ENCODE measurements around the gene MMP27. TPM values are rescaled to one million over a fixed set of nuclear protein-coding genes. Genes with fewer than 3 reads are reported as not detected.
"Not testable (repeated sequence)": the region's sequence is repeated elsewhere in the genome, so short reads cannot be mapped to it uniquely, and the experiment has no call there.

The MMP27 gene
- total and polyA plus RNA-seq, 8 donors = 0.09 TPM; not detected in 7

GRCh38 chr11:102734650-102735049 is 29.1 kb upstream of the MMP27 start:
- Histone ChIP-seq H3K4me3 (no peak overlapping the region), H3K27me3 (no peaks in the 10 kb centered on the region), H3K9me3 (no peaks in the 10 kb centered on the region), H3K36me3 (no peaks in the 10 kb centered on the region), H3K27ac (no peak overlapping the region), H3K4me1 (no peaks in the 10 kb centered on the region)
- intact Hi-C loops (cut with DNase I) = loop anchor here in 1 of 3 donors (10.0 kb wide), 1 partner anchor 200 kb away; no protein-coding TSS in a partner anchor
- no peak for TF ChIP-seq CTCF (IDR thresholded peaks at IDR 0.05)
- DNase-seq (no peak), ATAC-seq (no peak), FAIRE-seq (no peak)

- Histone ChIP-seq H3K4me1 (no peaks in the 10 kb centered on the region), H3K4me3 (no peak overlapping the region), H3K36me3 (no peaks in the 10 kb centered on the region), H3K27ac (no peak overlapping the region), H3K9me3 (no peaks in the 10 kb centered on the region), H3K27me3 (no peaks in the 10 kb centered on the region)
- no peak for FAIRE-seq
- TF ChIP-seq CTCF (IDR thresholded peaks at IDR 0.05) = peak; percentile 45 to 73 (median 69)
- ATAC-seq = peak; percentile 69 to 89 (median 88)
- DNase-seq = peak; percentile 23 to 84 (median 53)
- intact Hi-C loops (cut with DNase I) = loop anchor here in 1 of 3 donors (10.0 kb wide), 1 partner anchor 201 kb away; no protein-coding TSS in a partner anchor
- WGBS, 2 donors = 32 to 34% methylated on average over 8 of the region's 8 CpGs
These were observed 27.8 kb upstream of the MMP27 start for GRCh38 chr11:102733232-102733875.

GRCh38 chr11:102730944-102731343 is 25.4 kb upstream of the MMP27 start:
- ATAC-seq, H3K9me3 ChIP-seq, H3K27ac ChIP-seq, H3K36me3 ChIP-seq, H3K4me3 ChIP-seq, FAIRE-seq, H3K27me3 ChIP-seq, H3K4me1 ChIP-seq: not testable (repeated sequence)
- intact Hi-C loops (cut with DNase I) = loop anchor here in 1 of 3 donors (10.0 kb wide), 1 partner anchor 204 kb away; no protein-coding TSS in a partner anchor
- 47 to 64% methylated on average over 8 of the region's 8 CpGs for WGBS, 2 donors
- peak in 1 of 6 donors; percentile 24 for DNase-seq

GRCh38 chr11:102729849-102730815 is 24.6 kb upstream of the MMP27 start:
- ATAC-seq (no peak), FAIRE-seq (no peak), DNase-seq (no peak)
- Histone ChIP-seq H3K36me3 (no peaks in the 10 kb centered on the region), H3K4me1 (no peaks in the 10 kb centered on the region), H3K9me3 (no peaks in the 10 kb centered on the region), H3K27me3 (no peaks in the 10 kb centered on the region), H3K4me3 (no peak overlapping the region), H3K27ac (no peak overlapping the region)
- WGBS, 2 donors = 49% methylated on average over 9 of the region's 9 CpGs
- TF ChIP-seq CTCF (IDR thresholded peaks at IDR 0.05) = no peak
- intact Hi-C loops (cut with DNase I) = loop anchor here in 1 of 3 donors (10.0 kb wide), 1 partner anchor 205 kb away; no protein-coding TSS in a partner anchor

GRCh38 chr11:102727890-102728289 is 22.3 kb upstream of the MMP27 start:
- H3K36me3 ChIP-seq = no peaks in the 10 kb centered on the region
- no peaks in the 10 kb centered on the region for H3K4me1 ChIP-seq
- WGBS, 2 donors = 65 to 76% methylated on average over 2 of the region's 2 CpGs
- intact Hi-C loops (cut with DNase I) = no loop called here
- no peak for FAIRE-seq
- peak in 2 of 4 donors; percentile 25 to 27 for ATAC-seq
- H3K27ac ChIP-seq = no peak overlapping the region
- DNase-seq = no peak
- no peaks in the 10 kb centered on the region for H3K9me3 ChIP-seq
- no peak overlapping the region for H3K4me3 ChIP-seq
- TF ChIP-seq CTCF (IDR thresholded peaks at IDR 0.05) = no peak
- no peaks in the 10 kb centered on the region for H3K27me3 ChIP-seq
